Renal pelvis (tissue), 12 donors: ENCODE data around the gene LSM6. TPM values are rescaled to one million over a fixed set of nuclear protein-coding genes. Genes with fewer than 3 reads are reported as not detected.

ENCODE experiments used
- DNase-seq: peaks from one replicate; pipeline ENCODE4 v3.0.0-alpha.2; 2013
- long read RNA-seq, 16 experiments: transcript quantifications; one replicate each; lab custom pipeline, GENCODE V29; 2026
- polyA plus RNA-seq, 3 donors: library from polyadenylated mRNA; unstranded; fragments of 120-200 nt; gene quantifications; one replicate each; pipeline ENCODE4 v1.2.1, GENCODE V29; 2013; ENCODE audit not compliant: insufficient read length in 3 of 3

The LSM6 gene
- 10 to 100 TPM; 57.8 to 60.3 (median 60.0) TPM for polyA plus RNA-seq
- long read RNA-seq, donor 1, transcript LSM6-201 (4 exons, 2,259 nt): major isoform, 48 of 50 reads
- long read RNA-seq, donor 1, partial matches to known transcripts: 0 of 50 reads
- long read RNA-seq, donor 1, other reads (novel, unspliced or antisense): 0 of 50 reads
- long read RNA-seq, donor 2, transcript LSM6-201 (4 exons, 2,259 nt): major isoform, 57 of 70 reads
- long read RNA-seq, donor 2, partial matches to known transcripts: 5 of 70 reads
- long read RNA-seq, donor 2, other reads (novel, unspliced or antisense): 0 of 70 reads
- long read RNA-seq, donor 3, transcript LSM6-201 (4 exons, 2,259 nt): major isoform, 43 of 47 reads
- long read RNA-seq, donor 3, partial matches to known transcripts: 0 of 47 reads
- long read RNA-seq, donor 3, other reads (novel, unspliced or antisense): 0 of 47 reads
- long read RNA-seq, donor 4, transcript LSM6-201 (4 exons, 2,259 nt): major isoform, 60 of 76 reads
- long read RNA-seq, donor 4, partial matches to known transcripts: 8 of 76 reads
- long read RNA-seq, donor 4, other reads (novel, unspliced or antisense): 0 of 76 reads
- long read RNA-seq, donor 5, transcript LSM6-201 (4 exons, 2,259 nt): major isoform, 19 of 25 reads
- long read RNA-seq, donor 5, partial matches to known transcripts: 5 of 25 reads
- long read RNA-seq, donor 5, other reads (novel, unspliced or antisense): 0 of 25 reads
- long read RNA-seq, donor 6, transcript LSM6-201 (4 exons, 2,259 nt): major isoform, 43 of 55 reads
- long read RNA-seq, donor 6, partial matches to known transcripts: 6 of 55 reads
- long read RNA-seq, donor 6, other reads (novel, unspliced or antisense): 0 of 55 reads
- long read RNA-seq, donor 7, transcript LSM6-201 (4 exons, 2,259 nt): major isoform, 46 of 54 reads
- long read RNA-seq, donor 7, partial matches to known transcripts: 7 of 54 reads
- long read RNA-seq, donor 7, other reads (novel, unspliced or antisense): 0 of 54 reads
- long read RNA-seq, donor 8, transcript LSM6-201 (4 exons, 2,259 nt): major isoform, 22 of 24 reads
- long read RNA-seq, donor 8, partial matches to known transcripts: 0 of 24 reads
- long read RNA-seq, donor 8, other reads (novel, unspliced or antisense): 0 of 24 reads
- long read RNA-seq, donor 9, transcript LSM6-201 (4 exons, 2,259 nt): major isoform, 56 of 72 reads
- long read RNA-seq, donor 9, partial matches to known transcripts: 13 of 72 reads
- long read RNA-seq, donor 9, other reads (novel, unspliced or antisense): 0 of 72 reads
- long read RNA-seq, donor 10, transcript LSM6-201 (4 exons, 2,259 nt): major isoform, 40 of 48 reads
- long read RNA-seq, donor 10, partial matches to known transcripts: 5 of 48 reads
- long read RNA-seq, donor 10, other reads (novel, unspliced or antisense): 0 of 48 reads
- long read RNA-seq, donor 11, transcript LSM6-201 (4 exons, 2,259 nt): major isoform, 22 of 23 reads
- long read RNA-seq, donor 11, partial matches to known transcripts: 0 of 23 reads
- long read RNA-seq, donor 11, other reads (novel, unspliced or antisense): 0 of 23 reads
- long read RNA-seq, donor 12, transcript LSM6-201 (4 exons, 2,259 nt): major isoform, 63 of 77 reads
- long read RNA-seq, donor 12, transcript LSM6-208 (4 exons, 454 nt): minor isoform, 5 of 77 reads
- long read RNA-seq, donor 12, partial matches to known transcripts: 6 of 77 reads
- long read RNA-seq, donor 12, other reads (novel, unspliced or antisense): 0 of 77 reads
- long read RNA-seq, donor 13, transcript LSM6-201 (4 exons, 2,259 nt): major isoform, 34 of 35 reads
- long read RNA-seq, donor 13, partial matches to known transcripts: 0 of 35 reads
- long read RNA-seq, donor 13, other reads (novel, unspliced or antisense): 0 of 35 reads
- long read RNA-seq, donor 14, transcript LSM6-201 (4 exons, 2,259 nt): major isoform, 70 of 82 reads
- long read RNA-seq, donor 14, partial matches to known transcripts: 10 of 82 reads
- long read RNA-seq, donor 14, other reads (novel, unspliced or antisense): 0 of 82 reads
- long read RNA-seq, donor 15, transcript LSM6-201 (4 exons, 2,259 nt): major isoform, 47 of 62 reads
- long read RNA-seq, donor 15, partial matches to known transcripts: 14 of 62 reads
- long read RNA-seq, donor 15, other reads (novel, unspliced or antisense): 0 of 62 reads
- long read RNA-seq, donor 16, transcript LSM6-201 (4 exons, 2,259 nt): major isoform, 61 of 81 reads
- long read RNA-seq, donor 16, transcript LSM6-208 (4 exons, 454 nt): minor isoform, 7 of 81 reads
- long read RNA-seq, donor 16, partial matches to known transcripts: 10 of 81 reads
- long read RNA-seq, donor 16, other reads (novel, unspliced or antisense): 0 of 81 reads

DNA sequence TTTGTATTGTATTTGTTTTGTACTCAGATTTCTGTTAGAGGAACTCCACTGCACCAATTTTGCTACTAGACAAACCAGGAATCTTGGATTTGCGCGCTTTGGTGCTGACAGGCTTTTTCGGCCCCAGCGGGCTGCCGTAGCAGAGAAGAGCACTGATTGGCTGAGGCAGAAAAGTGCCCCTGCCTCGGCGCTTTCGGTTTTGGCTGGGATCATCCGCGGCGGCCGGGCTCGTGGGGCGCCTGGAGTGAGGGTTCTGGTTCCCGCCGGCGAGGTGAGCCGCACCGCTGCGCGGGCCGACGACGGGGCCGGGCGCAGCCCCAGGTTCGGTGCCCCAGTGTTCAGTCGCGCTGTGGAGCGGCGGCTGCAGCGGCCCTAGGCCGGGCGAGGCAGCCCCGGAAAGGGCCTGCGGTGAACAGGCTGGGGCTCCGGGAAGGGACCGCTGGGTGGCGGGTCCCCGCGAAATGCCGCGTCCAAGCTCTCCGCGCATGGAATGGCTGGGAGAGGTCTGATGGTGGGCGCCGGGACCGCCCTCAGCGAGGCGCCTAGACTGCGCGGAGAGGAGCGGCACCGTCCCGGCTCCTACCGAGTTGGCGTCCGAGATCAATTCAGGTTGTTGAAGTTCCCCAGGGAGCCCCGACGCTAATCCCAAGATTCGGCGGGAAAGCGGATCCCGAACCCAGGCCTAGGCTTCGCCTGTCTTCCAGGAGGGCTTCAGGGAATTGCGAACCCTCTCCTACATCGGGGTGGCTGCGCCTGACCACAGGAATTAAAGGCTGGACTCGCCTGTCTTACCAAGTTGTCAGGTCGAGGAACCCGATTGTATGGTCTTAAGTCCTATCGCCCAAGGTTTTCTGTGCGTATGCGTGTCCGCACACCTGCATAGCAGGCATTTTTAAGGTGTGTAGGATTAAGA, at the start of gene LSM6:
Gene LSM6, plus strand, starts transcription at position 178 of the 913 bp plus-strand sequence. CDS start 7,204 bp downstream, outside the sequence.
- DNase-seq: peak; percentile 86

DNA sequence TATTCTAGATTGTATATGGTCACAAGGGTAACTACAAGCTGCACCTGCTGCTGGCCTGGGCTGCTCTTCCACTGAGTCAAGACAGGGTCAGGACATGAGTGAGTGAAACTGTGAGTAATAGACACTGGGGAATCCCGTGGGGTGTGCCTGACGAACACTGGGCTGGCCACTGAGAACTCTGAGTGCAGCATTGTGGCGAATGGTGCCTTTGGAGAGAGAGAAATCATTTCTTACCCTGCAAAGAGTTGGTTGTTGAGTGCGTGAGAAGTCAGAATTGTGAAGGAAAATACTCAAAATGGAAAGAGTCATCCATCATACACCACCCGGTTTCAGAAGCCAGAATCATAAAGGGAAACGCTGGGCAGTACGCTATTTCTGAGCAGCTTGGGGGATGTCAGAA, 43.1 kb upstream of the LSM6 start:
- DNase-seq: no peak

- DNase-seq: no peak
Observed at GRCh38 chr4:146134761-146135445, 40.6 kb upstream of the LSM6 start.

GRCh38 chr4:146135941-146136340, 39.6 kb upstream of the LSM6 start:
- no peak for DNase-seq

DNA sequence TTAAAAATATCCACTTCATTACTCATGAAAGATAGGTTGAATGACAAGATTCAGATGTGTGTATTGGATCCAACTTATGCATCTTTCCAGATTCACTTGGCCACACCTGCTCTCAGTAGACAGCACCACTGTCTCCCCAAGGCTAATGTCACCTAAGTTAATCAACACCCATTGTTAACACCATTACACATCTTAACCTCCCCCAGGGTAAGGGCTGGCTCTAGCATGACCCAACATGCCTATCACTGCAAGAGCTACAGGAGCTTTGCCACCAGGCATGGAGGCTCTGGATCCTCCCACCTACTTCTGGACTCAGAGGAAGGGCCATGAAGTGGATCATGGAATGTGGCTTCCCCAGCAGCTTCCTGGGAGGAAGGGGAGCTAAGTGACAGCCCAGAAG, 32.8 kb upstream of the LSM6 start:
- DNase-seq: no peak

DNA sequence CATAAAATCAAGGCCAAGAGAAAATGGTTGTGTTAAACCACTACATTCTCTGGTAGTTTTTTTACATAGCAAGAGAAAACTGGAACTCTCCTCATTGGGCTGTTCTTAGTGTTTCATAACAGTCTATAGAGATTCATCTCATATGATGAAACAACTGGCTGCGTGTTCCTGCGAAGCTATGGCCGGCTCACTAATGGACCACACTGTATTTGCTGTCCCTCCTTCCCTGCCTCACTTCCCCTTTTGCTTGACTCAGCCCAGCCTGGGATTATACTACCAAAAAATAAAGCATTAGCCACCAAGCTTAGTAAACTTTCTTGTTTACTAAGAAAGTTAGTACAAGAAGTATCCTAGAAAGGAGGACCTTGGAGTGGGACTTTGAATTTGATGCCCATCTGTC, 31.6 kb upstream of the LSM6 start:
- no peak for DNase-seq

DNA sequence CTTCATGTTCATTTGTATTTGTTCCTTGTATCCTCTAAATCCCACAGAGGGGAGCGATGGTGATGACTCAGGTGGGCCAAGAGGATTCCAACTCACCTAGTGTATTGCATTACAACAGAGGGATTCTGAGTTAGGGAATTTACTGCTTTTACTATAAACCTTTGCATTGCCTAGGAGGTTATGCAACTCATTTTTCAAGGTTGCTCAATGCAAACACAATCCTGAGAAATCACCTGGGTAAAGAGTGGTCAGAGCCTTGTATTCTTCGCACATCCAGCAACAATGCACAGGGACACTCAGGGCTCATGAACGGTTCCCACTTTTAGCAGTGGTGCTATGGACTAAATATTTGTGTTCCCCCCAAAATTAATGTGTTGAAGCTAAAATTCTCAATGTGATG, 28.6 kb upstream of the LSM6 start:
- no peak for DNase-seq

DNA sequence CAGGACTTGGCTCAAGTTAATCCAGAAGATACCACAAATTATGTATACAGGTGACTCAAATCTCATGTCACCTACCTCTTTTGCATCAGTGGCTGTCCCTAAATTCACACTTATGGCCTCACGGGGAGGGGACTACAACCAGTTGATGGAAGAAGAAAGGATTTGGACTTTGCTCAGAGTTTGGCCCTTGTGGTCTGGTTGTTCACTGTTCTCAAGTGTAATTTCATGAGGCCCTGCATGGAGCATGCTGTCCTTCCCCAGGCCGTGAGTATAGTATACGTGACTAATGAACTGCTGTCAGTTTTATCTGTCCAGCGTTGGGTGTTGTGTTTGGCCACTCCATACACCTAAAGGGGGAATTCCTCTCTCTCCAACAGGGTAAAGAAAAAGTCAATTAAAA, 27.5 kb upstream of the LSM6 start:
- no peak for DNase-seq

DNA sequence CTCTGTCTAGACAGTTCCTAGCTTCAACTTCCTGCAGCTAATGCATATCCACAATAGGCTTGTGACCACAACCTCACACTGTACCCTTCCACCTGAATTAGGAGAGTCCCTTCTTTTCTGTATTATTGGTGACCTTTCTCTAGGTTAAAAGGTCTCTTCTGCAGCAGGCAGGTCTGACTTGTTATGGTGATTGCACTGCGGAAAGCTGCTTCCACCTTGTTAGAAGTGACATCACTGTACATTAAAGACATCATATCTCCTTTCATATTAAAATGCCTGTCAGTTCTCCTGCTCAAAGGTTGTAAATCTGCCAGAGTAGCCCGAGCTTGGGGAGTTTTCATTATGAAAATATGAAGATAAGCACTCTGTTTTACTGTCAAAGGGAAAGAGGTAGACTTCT, 21.5 kb upstream of the LSM6 start:
- no peak for DNase-seq

GRCh38 chr4:146155152-146155724, 20.3 kb upstream of the LSM6 start:
- DNase-seq: no peak

DNA sequence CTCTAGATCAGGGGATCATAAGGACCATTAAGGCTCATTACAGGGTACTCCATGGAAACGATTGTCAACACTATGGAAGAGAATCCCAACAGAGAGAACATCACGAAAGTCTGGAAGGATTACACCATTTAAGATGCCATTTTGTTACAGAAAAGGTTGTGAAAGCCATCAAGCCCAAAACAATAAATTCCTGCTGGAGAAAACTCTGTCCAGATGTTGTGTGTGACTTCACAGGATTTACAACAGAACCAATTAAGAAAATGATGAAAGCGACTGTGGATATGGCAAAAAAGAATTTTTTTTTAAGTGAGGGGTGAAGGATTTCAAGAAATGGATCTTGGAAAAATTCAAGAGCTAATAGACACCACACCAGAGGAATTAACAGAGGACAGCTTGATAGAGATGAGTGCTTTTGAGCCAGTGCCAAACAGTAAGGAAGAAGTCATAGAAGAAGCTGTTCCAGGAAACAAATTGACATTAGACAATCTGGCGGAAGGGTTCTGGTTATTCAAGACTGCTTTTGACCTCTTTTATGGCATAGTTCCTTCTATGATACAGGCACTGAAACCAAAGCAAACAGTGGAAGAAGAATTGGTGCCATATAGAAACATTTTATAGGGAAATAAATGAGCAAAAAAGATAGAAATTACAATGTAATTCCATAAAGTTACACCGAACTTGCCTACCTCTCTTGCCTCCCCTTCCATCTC, 17.3 kb upstream of the LSM6 start:
- DNase-seq: no peak

DNA sequence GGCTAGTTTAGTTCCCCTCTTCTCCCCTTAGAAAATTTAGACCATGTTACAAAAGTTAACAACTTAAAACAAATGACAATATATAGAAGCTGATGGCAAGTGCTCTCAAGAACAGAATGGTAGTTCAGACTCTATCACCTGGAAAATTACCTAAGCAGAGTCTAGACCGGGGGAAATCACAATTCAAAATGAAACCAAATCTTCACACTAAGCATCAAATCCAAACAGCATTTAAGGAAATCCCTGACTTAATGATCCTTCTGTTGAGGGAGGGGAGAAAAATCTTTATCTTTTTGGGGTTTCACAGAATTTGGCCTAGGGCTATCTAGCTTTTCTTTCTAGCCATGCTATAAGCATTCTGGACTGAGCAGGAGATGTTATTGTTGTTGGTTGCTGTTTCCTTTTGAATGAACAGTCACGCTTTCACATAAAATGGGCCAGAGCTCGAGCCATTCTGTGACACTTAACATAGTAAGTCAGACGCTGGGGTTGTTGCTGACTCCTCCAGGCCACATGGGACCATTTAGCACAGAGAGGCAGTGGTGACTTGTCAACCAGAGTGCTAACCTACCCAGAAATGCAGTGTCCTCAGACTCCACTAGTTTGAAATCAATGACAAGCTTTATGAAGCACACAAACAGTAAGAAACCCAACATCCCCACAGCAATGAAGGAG, 16.0 kb upstream of the LSM6 start:
- no peak for DNase-seq

- no peak for DNase-seq
Observed at GRCh38 chr4:146161243-146161642, 14.3 kb upstream of the LSM6 start.

GRCh38 chr4:146165221-146165620, 10.3 kb upstream of the LSM6 start:
- DNase-seq: no peak

GRCh38 chr4:146165840-146166239, 9.7 kb upstream of the LSM6 start:
- no peak for DNase-seq

- DNase-seq: no peak
Observed at GRCh38 chr4:146170149-146170548, 5.4 kb upstream of the LSM6 start.
